Measurements from ENCODE around the gene ARIH2.

- TF ChIP-seq GATA2 (IDR thresholded peaks at IDR 0.05; ENCODE audit: low read depth, low read length) (no peak), GATA3 (IDR thresholded peaks at IDR 0.05; ENCODE audit: low read depth, low read length) (no peak)
These were observed 78.0 kb downstream of the ARIH2 start for GRCh38 chr3:48996640-48997039.
